CD4-positive, alpha-beta T cell treated with Interleukin-6 at 100 ng/mL for 8 hours (primary cell): ENCODE data around the gene ZNF350.
"Not testable (repeated sequence)": the region's sequence is repeated elsewhere in the genome, so short reads cannot be mapped to it uniquely, and the experiment has no call there.

Source experiments
- DNase-seq: peaks from one replicate; pipeline ENCODE4 v3.0.0-alpha.2; 2020; ENCODE audit warnings: mixed read lengths, low spot score

The ZNF350 gene

DNA sequence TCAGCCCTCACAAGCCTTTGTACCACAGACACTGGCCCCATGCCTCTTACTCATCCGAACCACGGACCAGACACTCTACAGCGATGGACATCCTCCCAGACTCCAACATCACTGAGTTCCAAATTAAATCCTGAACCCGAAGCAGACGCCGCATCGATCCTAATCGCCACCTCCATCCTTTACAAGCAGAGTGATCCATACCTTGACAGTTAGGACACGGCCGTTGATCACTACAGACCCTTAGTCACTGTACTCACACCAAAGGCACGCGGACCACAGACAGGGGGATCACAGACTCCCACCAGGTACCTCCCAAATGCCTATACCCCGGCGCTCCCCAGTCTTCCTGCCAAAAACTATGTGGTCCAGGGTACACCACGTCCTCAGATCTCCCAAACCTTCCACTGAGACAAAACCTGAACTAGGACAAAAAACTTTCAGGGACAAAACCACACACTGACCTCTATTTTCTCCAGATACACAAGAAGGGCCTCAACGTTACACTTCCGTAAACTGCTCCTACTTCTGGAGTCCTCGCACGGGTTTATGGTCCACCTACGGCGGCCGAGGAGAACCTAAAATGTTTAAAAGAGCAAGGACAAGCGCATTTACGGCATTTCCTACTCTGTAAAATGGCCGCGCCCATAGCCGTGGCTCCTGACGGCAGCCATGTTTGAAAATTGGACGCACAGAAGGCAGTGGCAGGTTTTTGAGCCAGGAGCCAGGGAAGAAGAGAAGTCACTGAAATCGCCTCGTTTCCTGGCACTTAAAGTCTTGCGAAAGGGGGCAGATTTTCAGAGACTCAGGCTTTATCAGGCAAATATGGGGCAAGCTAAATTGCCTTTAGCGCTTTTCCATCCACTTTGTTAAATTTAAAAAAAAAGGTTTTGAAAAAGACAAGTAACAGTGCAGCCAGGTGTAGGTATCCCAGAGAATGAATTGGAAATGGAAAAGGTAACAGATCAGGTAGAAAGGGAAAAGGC, at the start of gene ZNF350:
ZNF350 (minus strand) TSS at position 532 of the 983 bp plus-strand sequence. CDS start 12,480 bp downstream, outside the sequence.
- peak; percentile 91 for DNase-seq

DNA sequence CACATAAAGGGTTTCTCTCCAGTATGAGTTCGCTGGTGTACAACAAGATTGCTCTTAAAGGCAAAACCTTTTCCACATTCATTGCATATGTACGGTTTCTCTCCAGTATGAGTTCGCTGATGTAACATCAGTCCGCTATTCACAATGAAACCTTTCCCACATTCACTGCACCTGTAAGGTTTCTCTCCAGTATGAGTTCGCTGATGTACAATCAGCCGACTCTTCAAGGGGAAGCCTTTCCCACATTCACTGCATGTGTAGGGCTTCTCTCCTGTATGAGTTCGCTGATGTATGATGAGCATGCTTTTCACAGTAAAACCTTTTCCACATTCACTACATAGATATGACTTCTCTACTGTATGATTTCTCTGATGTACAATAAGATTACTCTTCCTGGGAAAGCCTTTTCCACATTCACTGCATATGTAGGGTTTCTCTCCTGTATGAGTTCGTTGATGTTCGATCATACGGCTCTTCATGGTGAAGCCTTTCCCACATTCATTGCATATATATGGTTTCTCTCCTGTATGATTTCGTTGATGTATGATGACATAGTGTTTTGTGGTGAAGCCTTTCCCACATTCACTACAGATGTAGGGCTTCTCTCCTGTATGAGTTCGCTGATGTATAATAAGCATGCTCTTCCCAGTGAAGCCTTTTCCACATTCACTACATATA, 47.5 kb upstream of the ZNF350 start:
- DNase-seq = no peak

DNA sequence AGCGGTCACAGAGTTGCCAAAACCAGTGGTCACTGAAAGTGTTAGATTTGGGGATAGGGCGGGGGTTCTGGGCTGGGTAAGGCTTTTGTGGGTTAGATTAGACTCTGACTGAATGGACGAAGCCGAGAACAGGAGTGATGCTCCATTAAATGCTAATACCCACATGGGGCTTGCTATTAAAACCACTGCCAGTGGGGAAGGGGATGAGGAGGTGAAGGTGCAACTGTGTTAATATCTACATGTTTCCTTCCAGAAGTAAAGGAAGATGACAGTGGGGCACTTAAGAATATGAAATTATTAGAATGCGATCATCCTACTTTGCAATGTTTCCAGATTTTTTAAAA, 42.1 kb upstream of the ZNF350 start:
- DNase-seq = no peak

DNA sequence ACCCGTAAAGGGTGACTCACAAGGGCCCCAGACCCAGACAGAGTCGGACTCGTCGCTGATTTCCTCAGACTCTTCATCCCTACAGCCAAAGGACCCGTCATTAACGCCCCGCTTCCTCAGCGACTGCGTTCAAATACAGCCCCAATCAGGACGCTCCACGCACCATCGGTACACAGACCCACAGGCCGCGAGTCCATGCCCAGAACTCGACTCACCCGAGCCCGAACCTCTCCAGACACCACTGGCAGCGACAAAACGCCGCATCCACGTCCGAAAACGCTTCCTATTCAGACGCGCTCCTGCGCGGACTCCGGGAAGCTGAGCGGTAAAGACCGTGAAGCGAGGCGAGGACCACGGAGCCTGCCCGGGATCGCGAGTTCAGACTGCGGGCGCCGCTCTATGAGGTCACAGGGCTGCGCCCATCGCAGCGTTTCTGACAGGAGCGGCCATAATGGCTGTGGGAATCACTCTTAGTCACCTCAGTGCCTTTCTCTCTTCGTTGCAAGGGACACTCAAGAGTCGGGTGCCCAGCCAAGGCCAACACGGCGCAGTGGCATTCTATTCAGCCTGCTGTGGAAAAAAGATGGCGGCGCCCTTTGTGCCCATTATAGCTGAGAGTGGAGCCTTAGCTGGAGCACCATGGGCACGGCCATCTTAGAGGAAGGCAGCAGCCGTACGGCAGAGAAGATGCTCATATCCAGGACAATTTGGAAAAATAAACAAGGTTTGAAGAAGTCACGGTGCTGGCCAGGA, 41.6 kb upstream of the ZNF350 start, which contains the start of gene ZNF614:
ZNF614 (minus strand) TSS at position 353 of the 753 bp plus-strand sequence. CDS start 2,634 bp downstream, outside the sequence.
- DNase-seq = peak; percentile 75

DNA sequence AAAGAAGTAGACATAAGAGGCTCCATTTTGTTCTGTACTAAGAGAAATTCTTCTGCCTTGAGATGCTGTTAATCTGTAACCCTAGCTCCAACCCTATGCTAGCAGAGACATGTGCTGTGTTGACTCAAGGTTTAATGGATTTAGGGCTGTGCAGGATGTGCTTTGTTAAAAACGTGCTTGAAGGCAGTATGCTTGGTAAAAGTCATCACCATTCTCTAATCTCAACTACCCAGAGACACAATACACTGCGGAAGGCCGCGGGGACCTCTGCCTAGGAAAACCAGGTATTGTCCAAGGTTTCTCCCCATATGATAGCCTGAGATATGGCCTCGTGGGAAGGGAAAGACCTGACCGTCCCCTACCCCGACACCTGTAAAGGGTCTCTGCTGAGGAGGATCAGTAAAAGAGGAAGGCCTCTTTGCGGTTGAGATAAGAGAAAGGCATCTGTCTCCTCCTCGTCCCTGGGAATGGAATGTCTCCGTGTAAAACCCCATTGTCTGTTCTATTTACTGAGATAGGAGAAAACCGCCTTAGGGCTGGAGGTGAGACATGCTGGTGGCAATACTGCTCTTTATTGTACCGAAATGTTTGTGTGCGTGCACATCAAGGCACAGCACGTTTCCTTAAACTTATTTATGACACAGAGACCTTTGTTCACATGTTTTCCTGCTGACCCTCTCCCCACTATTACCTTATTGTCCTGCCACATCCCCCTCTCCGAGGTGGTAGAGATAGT, 39.8 kb upstream of the ZNF350 start:
- not testable (repeated sequence) for DNase-seq

DNA sequence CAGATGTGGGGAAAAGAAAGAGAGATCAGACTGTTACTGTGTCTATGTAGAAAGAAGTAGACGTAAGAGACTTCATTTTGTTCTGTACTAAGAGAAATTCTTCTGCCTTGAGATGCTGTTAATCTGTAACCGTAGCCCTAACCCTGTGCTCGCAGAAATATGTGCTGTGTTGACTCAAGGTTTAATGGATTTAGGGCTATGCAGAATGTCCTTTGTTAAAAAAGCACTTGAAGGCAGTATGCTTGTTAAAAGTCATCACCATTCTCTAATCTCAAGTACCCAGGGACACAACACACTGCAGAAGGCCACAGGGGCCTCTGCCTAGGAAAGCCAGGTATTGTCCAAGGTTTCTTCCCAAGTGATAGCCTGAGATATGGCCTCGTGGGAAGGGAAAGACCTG, 37.8 kb upstream of the ZNF350 start:
- DNase-seq = not testable (repeated sequence)

DNA sequence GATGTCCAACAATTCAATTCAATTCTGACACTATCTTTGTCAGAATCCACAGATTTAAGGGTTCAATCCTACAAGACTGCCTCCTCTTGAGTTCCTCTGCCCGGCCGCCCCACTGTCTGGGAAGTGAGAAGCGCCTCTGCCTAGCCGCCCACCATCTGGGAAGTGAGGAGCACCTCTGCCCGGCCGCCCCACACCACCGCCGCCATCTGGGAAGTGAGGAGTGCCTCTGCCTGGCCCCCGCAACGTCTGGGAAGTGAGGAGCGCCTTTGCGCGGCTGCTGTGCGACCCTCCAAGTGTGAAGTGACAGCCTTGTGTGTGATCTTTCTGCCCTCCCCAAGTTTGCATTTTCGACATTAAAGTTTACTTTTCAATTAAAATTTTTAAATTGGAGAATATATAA, 35.6 kb upstream of the ZNF350 start:
- DNase-seq = no peak

DNA sequence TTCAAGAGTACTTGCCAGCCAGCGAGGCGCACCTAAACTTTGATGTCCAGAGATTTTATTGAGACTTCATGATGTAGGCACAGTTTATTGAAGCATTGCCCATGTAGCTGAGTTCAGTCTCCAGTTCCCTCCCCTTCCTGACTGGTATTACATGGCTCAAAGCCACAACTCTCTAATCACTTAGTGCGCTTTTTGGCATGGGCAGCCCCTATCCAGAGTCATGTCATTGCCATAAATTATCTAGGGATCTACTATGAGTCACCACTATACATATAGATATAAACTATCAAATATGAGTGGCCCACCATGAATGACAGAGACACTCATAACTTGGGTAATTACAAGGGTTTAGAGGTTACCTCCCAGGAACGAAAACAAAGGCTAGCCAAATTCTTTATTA, 33.9 kb upstream of the ZNF350 start:
- no peak for DNase-seq

DNA sequence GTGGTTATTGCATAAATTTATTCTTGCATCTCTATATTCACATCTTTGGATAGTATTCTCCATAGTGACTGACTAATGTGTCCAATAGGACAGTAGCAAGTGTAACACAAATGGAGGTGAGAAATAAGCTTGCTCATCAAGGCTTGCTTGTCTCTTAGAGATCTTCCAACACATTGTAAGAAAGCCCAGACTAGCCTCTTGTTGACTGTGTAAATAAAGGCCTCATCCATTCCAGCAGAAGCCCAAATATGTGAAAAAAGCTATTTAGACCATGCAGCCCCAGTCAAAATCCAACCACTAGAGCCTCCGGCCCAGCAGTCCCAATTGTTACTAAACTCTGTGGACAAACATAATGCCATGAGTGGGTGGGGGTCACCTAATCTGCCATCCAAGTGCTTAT, 24.0 kb upstream of the ZNF350 start:
- no peak for DNase-seq

DNA sequence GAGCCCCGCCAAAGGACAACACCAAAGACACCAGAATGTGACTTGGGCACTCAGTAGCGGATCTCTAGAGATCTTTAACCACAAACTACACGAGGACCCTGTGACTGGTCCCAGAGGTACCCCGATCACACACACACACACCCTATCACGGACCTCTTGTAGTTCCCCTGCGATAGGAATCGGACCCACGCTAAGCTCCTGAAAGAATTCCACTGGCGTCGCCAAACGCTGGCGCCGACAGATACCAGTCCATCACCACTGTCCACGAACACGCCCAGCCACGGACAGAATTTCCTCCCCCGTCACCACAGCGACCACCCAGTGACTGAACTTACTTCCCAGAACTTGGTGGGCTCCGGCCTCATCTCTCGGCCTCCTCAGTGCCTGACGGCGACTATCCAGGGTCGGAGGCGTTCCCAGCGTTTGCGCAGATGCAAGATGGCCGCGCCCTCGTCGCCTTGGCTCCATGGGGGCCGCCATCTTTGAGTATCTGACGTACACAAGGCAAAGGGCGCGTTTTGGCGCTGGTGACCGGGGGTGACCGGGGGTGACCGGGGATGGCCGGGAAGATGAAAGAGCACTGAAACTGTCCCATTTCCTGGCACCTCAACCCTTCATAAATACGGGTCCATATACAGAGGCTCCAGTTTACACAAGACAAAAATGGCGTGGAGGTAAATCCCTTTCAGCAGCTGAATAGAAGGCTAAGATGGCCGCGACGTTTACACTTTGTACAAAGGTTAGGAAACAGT, 21.3 kb upstream of the ZNF350 start, which contains the start of gene ZNF615:
ZNF615 (minus strand) TSS at position 406 of the 752 bp plus-strand sequence. CDS start 4,500 bp downstream, outside the sequence.
- DNase-seq = peak; percentile 78

DNA sequence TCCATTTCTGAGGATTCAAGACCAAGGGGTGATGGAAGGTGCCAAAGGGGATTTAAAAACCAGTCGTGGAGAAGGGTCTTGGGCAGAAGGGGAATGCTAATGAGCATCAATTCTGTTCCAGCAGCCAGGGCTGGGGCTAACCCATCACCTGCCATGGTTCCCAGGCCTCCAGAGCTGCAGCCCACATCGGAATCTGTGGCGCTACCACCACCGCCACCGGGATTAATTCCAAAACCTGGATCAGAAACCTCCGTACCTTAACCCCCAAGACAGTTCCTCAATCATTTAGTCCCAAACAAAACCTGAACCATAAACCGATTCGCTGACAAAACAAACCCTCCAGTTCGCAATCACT, 20.8 kb upstream of the ZNF350 start:
- DNase-seq = no peak

DNA sequence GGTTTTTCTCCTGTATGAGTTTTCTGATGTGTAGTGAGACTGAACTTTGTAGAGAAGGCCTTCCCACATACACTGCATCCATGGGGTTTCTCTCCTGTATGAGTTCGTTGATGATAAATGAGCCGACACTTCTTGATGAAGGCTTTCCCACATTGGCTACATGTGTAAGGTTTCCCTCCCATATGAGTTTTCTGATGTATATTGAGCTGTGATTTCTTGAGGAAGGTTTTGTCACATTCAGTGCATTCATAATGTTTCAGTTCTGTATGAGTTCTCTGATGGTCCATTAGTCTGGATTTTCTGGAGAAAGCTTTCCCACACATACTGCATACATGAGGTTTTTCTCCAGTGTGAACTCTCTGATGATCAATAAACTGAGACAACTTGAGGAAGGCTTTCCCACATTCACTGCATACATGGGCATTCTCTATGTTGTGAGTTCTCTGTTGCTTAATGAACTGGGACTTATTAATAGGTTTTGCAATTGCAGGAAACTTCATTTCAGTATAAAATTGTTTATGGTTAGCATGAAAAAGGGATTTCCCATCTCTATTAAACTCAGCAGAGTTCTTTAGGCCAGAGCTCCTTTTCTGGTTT, 7.5 kb upstream of the ZNF350 start:
- DNase-seq = no peak

DNA sequence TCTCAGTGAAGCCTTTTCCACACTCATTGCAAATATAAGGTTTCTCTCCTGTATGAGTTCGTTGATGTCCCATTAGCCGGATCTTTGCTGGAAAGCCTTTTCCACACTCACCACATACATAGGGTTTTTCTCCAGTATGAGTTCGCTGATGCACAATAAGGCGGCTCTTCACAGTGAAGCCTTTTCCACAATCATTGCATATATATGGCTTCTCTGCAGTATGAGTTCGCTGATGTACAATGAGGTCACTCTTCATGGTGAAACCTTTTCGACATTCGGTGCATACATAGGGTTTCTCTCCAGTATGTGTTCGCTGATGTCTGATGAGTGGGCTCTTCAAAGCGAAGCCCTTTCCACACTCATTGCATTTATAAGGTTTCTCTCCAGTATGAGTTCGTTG, 6.8 kb upstream of the ZNF350 start:
- DNase-seq = no peak

DNA sequence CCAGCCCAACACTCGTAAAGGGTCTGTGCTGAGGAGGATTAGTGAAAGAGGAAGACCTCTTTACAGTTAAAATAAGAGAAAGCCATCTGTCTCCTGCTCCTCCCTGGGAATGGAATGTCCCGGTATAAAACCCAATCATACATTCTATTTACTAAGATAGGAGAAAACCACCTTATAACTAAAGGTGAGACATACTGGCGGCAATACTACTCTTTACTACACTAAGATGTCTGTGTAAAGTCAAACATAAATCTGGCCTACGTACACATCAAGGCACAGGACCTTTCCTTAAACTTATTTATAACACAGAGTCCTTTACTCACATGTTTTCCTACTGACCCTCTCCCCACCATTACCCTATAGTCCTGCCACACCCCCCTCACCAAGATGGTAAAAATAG, 3.3 kb downstream of the ZNF350 start:
- no peak for DNase-seq

DNA sequence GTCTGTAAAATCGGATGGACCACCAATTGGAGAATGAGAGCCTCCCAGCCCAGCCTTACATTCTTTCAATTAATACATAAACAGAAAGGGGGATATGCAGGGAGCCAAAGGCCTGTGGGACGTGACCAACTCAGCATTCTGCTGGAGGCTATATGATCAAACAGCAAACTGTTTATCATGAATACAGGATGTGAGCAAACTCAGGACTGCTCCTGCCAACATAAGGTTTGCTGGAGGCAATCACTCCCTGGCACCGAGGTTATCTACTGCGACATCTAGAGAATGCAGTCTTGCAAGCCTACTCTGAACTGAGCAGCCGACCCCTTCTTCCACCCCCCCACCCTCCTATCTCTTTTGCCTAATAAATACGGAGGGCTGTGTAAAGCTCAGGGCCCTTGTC, 5.7 kb downstream of the ZNF350 start:
- not testable (repeated sequence) for DNase-seq

DNA sequence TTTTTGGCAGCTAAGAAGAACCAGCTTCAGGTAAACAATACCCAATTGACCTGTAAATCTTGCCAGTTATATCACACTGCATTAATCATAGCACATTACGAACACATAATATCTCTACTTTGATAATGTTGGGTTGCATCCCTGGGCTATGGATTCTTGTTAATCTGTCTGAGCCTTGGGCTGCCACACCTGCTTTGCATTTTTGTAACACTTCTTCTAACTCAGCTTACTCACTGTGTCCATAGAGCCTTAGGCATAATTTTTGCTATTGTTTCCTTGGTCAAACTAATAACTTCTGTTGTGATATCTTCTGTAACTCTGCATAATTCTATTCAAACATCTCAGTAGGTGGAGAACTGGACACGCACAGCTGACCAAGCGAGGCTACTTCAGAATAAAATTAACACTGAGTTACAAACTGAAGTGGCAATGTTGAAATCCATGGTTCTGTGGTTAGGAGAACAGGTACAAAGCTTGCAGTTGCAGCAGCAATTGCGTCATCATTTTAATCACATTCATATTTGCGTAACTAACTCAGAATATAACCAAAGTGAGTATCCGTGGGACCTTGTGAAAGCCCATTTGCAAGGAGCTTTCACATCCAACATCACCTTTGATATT, 6.4 kb downstream of the ZNF350 start:
- no peak for DNase-seq

DNA sequence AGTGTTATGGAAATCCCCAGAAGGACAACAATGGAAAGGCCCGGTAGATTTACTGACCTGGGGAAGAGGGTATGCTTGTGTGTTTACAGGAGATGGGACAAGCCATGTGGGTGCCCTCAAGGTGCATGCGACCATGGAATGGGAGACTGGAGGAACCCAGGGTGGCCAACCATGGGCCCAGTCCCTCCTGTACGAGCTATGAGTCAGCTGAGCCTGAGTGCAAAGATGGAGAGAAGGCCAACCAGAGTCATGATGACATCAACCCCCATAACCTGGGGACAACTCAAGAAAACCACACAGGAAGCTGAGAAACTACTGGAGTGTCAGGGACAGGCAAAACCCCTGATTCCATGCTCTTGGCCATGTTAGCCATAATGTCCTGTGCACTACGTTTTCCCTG, 7.8 kb downstream of the ZNF350 start:
- DNase-seq = no peak

DNA sequence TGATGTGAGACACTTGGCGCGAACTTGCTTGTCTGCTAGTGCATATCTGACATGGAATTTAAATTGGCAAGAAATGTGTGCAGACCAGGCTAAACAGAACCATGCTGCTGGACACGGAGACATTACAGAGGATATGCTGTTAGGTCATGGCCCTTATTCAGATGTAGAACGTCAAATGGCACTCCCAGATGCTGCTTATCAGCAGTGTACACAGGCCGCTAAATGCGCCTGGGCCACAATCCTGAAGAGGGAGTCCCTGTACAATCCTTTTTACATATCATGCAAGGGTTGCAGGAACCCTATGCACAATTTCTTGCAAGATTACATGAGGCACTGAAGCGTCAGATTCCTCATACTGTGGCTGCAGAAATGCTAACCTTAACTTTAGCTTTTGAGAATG, 9.3 kb downstream of the ZNF350 start:
- DNase-seq = no peak

DNA sequence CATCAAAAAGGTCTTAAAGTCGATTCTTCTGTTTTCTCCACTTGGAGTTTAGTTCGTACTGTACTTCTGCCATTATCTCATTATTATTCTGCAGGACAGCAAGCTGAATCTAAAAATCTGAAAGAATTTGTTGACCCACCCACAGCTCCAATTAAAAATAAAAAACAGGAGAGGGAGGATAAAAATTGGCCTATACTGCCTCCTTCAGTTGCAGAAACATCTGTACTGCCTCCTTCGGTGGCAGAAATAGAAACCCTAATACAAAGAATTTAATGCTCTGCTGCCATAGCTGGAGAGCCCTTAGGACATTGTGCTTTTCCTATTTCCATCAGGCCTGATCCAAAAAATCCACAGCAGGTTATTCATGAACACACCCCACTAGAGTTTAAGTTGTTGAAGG, 9.8 kb downstream of the ZNF350 start:
- no peak for DNase-seq

DNA sequence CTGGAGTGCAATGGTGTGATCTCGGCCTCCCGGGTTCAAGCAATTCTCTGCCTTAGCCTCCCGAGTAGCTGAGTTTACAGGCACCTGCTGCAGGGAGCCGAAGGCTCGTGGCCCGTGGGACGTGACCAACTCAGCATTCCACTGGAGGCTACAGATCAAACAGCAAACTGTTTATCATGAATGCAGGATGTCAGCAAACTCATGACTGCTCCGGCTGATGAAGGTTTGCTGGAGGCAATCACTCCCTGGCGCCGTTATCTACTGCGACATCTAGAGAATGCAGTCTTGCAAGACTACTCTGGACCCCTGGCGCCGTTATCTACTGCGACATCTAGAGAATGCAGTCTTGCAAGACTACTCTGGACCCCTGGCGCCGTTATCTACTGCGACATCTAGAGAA, 10.9 kb downstream of the ZNF350 start:
- not testable (repeated sequence) for DNase-seq
